ENCODE measurements around the gene MT3.

DNA sequence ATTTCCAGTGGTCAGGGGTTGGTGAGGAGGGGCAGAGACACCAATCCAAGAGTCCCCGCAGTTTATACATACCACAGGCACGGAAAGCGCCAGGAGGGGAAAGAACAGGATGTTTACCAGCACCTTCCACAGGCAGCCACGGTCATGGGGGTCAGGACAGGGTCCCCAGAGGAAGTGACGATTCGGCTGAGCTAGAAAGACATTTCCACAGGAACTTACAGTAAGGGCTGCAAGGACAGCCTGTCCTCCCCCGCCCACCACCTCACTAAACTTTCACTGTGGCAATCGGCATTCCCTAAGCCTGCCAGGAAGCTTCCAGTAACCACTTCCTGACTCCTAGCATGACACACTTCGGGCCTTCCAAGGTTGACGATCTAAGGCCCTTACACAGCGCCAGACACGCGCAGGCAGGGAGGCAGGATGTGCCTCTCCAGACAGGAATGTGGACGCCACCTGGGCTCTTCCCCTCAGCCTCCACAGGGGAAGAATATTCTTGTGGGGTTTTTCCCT lies 17.8 kb downstream of the MT3 start:
- TF ChIP-seq POLR2A (IDR thresholded peaks at IDR 0.05): no peak
- TF ChIP-seq, protein P1, sequence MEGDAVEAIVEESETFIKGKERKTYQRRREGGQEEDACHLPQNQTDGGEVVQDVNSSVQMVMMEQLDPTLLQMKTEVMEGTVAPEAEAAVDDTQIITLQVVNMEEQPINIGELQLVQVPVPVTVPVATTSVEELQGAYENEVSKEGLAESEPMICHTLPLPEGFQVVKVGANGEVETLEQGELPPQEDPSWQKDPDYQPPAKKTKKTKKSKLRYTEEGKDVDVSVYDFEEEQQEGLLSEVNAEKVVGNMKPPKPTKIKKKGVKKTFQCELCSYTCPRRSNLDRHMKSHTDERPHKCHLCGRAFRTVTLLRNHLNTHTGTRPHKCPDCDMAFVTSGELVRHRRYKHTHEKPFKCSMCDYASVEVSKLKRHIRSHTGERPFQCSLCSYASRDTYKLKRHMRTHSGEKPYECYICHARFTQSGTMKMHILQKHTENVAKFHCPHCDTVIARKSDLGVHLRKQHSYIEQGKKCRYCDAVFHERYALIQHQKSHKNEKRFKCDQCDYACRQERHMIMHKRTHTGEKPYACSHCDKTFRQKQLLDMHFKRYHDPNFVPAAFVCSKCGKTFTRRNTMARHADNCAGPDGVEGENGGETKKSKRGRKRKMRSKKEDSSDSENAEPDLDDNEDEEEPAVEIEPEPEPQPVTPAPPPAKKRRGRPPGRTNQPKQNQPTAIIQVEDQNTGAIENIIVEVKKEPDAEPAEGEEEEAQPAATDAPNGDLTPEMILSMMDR (IDR thresholded peaks at IDR 0.05): no peak

Data from Peyer's patch (tissue), 4 donors.